ENCODE data around the gene ZNF263.

- TF ChIP-seq CTCF (IDR thresholded peaks at IDR 0.05) = no peak
- TF ChIP-seq POLR2A (IDR thresholded peaks at IDR 0.05) = no peak
These were observed 47.2 kb upstream of the ZNF263 start for GRCh38 chr16:3235856-3236669.
